Activated naive CD8-positive, alpha-beta T cell treated with anti-CD3 and anti-CD28 coated beads, Interleukin-2, amount 50 U/mL, for 16 hours (primary cell): Measurements from ENCODE around the gene DAB2.

Experiments
- DNase-seq: peaks from one replicate; pipeline ENCODE4 v3.0.0-alpha.2; 2020; ENCODE audit warnings: low read depth, low spot score

Gene DAB2

GRCh38 chr5:39387293-39387692 is 37.5 kb downstream of the DAB2 start:
- DNase-seq: no peak

GRCh38 chr5:39384271-39384670 is 40.5 kb downstream of the DAB2 start:
- no peak for DNase-seq

GRCh38 chr5:39381376-39381775 is 43.4 kb downstream of the DAB2 start:
- no peak for DNase-seq

GRCh38 chr5:39379693-39380092 is 45.1 kb downstream of the DAB2 start:
- no peak for DNase-seq

- no peak for DNase-seq
Measured at GRCh38 chr5:39377613-39378012, 47.2 kb downstream of the DAB2 start.

GRCh38 chr5:39376293-39376714 is 48.5 kb downstream of the DAB2 start:
- no peak for DNase-seq

GRCh38 chr5:39373791-39374190 is 51.0 kb downstream of the DAB2 start:
- DNase-seq: no peak

GRCh38 chr5:39371367-39371635 is 53.5 kb downstream of the DAB2 start:
- no peak for DNase-seq

GRCh38 chr5:39370555-39371366 is 54.0 kb downstream of the DAB2 start:
- DNase-seq: no peak

- DNase-seq: no peak
Measured at GRCh38 chr5:39369123-39369815, 55.5 kb downstream of the DAB2 start.

GRCh38 chr5:39368116-39368515 is 56.7 kb downstream of the DAB2 start:
- no peak for DNase-seq

- no peak for DNase-seq
Measured at GRCh38 chr5:39367711-39368110, 57.1 kb downstream of the DAB2 start.

- no peak for DNase-seq
Measured at GRCh38 chr5:39364367-39364766, 60.4 kb downstream of the DAB2 start, which contains the start of gene C9. Gene C9 (minus strand): TSS chr5:39364495. CDS start chr5:39364464, 31 bp downstream.

- no peak for DNase-seq
Measured at GRCh38 chr5:39363217-39363616, 61.6 kb downstream of the DAB2 start.

- no peak for DNase-seq
Measured at GRCh38 chr5:39362646-39363045, 62.1 kb downstream of the DAB2 start.

GRCh38 chr5:39361306-39361705 is 63.5 kb downstream of the DAB2 start:
- DNase-seq: no peak

- DNase-seq: no peak
Measured at GRCh38 chr5:39360471-39361111, 64.2 kb downstream of the DAB2 start.

GRCh38 chr5:39356263-39356662 is 68.5 kb downstream of the DAB2 start:
- no peak for DNase-seq

GRCh38 chr5:39355324-39355723 is 69.5 kb downstream of the DAB2 start:
- DNase-seq: no peak

GRCh38 chr5:39353717-39354399 is 70.9 kb downstream of the DAB2 start:
- DNase-seq: no peak

- DNase-seq: no peak
Measured at GRCh38 chr5:39352951-39353350, 71.8 kb downstream of the DAB2 start.

GRCh38 chr5:39352170-39352569 is 72.6 kb downstream of the DAB2 start:
- DNase-seq: no peak
